SH-SY5Y (cell line): ENCODE measurements around the gene MRPL4.

Experiments
- GATA2 ChIP-seq: IDR thresholded peaks from 2 replicates; pipeline ENCODE4 v1.6.1; 2011; ENCODE audit warnings: mild to moderate bottlenecking, low read depth, low read length
- GATA3 ChIP-seq: IDR thresholded peaks from 2 replicates; pipeline ENCODE4 v1.6.1; 2011; ENCODE audit warnings: low read depth, mild to moderate bottlenecking, low read length, moderate library complexity

Gene MRPL4

GRCh38 chr19:10299545-10300458, 47.8 kb downstream of the MRPL4 start:
- TF ChIP-seq GATA2: no peak
- TF ChIP-seq GATA3: no peak

DNA sequence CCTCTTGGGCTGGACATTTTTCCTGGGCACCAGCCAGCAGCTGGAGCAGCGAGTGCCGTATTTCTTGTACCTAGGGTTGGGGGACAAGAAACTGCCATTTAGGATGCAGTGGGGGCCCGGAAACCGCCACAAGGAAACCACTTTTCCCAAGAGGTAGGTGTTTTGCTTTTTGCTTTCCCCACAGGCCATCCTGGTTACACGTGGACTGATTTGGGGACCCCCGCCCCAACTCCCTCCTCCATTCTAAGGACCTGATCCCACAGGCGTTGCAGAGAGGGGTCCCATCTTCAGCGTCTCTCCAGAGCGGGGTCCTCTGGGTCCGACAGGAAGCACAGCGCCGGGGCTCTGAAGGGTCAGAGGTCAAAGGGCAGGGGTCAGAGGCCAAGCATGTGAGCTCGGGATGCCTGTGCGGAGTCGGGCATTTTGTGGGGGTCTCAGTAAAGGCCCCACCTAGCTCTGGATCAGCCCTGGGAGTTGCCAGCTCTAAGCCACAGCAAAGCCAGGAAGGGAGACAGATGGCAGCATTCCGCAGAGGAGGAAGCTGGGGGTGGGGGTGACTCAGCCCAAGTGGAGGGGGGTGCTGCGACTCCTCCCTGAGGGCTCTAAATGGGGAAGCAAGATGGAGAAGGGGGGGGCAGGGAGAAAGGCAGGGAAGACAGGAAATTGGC, 53.3 kb downstream of the MRPL4 start:
- TF ChIP-seq GATA2: no peak
- TF ChIP-seq GATA3: no peak

DNA sequence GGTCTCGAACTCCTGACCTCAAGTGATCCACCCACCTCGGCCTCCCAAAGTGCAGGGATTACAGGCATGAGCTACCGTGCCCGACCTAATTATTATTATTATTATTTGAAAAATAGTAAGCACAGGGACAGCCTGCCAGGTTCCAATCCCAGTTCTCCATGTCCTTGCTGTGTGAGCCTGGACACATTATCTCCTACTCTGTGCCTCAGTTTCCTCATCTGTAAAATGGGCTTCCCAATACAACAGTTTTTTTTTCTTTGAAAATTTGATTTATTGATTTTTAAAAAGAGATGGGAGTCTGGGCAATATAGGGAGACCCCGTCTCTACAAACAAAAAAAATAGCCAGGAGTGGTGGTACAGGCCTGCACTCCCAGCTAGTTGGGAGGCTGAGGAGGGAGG, 54.3 kb downstream of the MRPL4 start:
- no peak for TF ChIP-seq GATA3
- no peak for TF ChIP-seq GATA2

- TF ChIP-seq GATA2 (no peak), GATA3 (no peak)
Observed at GRCh38 chr19:10309423-10309822, 57.4 kb downstream of the MRPL4 start, which contains the start of gene ZGLP1. ZGLP1 (minus strand) TSS chr19:10309815.
